Testis (tissue), 3 donors: ENCODE results near the gene PGM2L1. TPM values are rescaled to one million over a fixed set of nuclear protein-coding genes. Genes with fewer than 3 reads are reported as not detected.

Source experiments
- DNase-seq: peaks from one replicate; pipeline ENCODE4 v3.0.0-alpha.2; 2019
- H3K27ac ChIP-seq, 2 donors: fragments of 200-600 bp; sonication (generic); one replicate each; pipeline ENCODE4 v1.5.1; 2019
- H3K27me3 ChIP-seq: fragments of 200-600 bp; sonication (generic); one replicate; pipeline ENCODE4 v1.5.1; 2019
- H3K36me3 ChIP-seq: fragments of 200-600 bp; sonication (generic); one replicate; pipeline ENCODE4 v1.5.1; 2017; ENCODE audit warnings: low read depth; ENCODE audit errors: missing control alignments
- H3K4me1 ChIP-seq: fragments of 200-600 bp; sonication (generic); one replicate; pipeline ENCODE4 v1.5.1; 2019
- H3K4me3 ChIP-seq, 2 donors: fragments of 200-600 bp; sonication (generic); one replicate each; pipeline ENCODE4 v1.5.1; 2017 to 2019
- H3K9me3 ChIP-seq: fragments of 200-600 bp; sonication (generic); one replicate; pipeline ENCODE4 v1.5.1; 2017
- POLR2A ChIP-seq: fragments of 450-650 bp; IDR thresholded peaks from one replicate; pipeline ENCODE4 v1.6.1; 2017; ENCODE audit warnings: antibody characterized with exemption, mild to moderate bottlenecking, moderate library complexity
- WGBS, 2 donors: methylation state at CpG; one replicate each; pipeline ENCODE4 v1.1.5; 2018; 5-methylcytosine and 5-hydroxymethylcytosine counted together
- intact Hi-C: fragments of 100-400 bp; cut with DNase I; formaldehyde crosslinking; loops from one replicate; pipeline ENCODE4 v1.15.1; 2023; ENCODE audit warnings: low total_unique reads
- polyA plus RNA-seq: library from polyadenylated mRNA; stranded (reverse); fragments of 350-450 nt; fragmentation: Illumina TruSeq; extraction: RNeasy Lipid Tissue Mini Kit (QIAGEN cat#74804); gene quantifications from one replicate; pipeline ENCODE4 v1.2.3, GENCODE V29; 2014; ENCODE audit warnings: low read depth, low replicate concordance; ENCODE audit not compliant: insufficient read depth
- total RNA-seq, 2 donors: library from RNA; depleted of rRNA; stranded (reverse); fragments of >200 nt; gene quantifications; one replicate each; pipeline ENCODE4 v1.2.3, GENCODE V29; 2016
- TF ChIP-seq, protein P1 (sequence below), 3 experiments: fragments of 450-650 bp in 2 of 3; fragments of 200-600 bp in 1 of 3; sonication (generic) in 1 of 3; IDR thresholded peaks; one replicate each; pipeline ENCODE4 v1.5.1; 2016 to 2019; ENCODE audit warnings: antibody characterized with exemption in 3 of 3, mild to moderate bottlenecking in 2 of 3, moderate library complexity in 1 of 3

The PGM2L1 gene
- total and polyA plus RNA-seq, 3 donors from 2014 or later = 1.8 to 2.4 (median 2.0) TPM

- Histone ChIP-seq H3K4me3 (no peak overlapping the region), H3K27ac (no peak overlapping the region), H3K4me1 (no peaks in the 10 kb centered on the region), H3K36me3 (no peaks in the 10 kb centered on the region), H3K27me3 (no peaks in the 10 kb centered on the region), H3K9me3 (no peaks in the 10 kb centered on the region)
- DNase-seq = no peak
- WGBS, 2 donors = 24% methylated on average over 8 of the region's 8 CpGs
- intact Hi-C loops = loop anchor here (10.0 kb wide), 1 partner anchor 188 kb away; no protein-coding TSS in a partner anchor
- TF ChIP-seq, protein P1, sequence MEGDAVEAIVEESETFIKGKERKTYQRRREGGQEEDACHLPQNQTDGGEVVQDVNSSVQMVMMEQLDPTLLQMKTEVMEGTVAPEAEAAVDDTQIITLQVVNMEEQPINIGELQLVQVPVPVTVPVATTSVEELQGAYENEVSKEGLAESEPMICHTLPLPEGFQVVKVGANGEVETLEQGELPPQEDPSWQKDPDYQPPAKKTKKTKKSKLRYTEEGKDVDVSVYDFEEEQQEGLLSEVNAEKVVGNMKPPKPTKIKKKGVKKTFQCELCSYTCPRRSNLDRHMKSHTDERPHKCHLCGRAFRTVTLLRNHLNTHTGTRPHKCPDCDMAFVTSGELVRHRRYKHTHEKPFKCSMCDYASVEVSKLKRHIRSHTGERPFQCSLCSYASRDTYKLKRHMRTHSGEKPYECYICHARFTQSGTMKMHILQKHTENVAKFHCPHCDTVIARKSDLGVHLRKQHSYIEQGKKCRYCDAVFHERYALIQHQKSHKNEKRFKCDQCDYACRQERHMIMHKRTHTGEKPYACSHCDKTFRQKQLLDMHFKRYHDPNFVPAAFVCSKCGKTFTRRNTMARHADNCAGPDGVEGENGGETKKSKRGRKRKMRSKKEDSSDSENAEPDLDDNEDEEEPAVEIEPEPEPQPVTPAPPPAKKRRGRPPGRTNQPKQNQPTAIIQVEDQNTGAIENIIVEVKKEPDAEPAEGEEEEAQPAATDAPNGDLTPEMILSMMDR (IDR thresholded peaks at IDR 0.05) = no peak
- no peak for TF ChIP-seq POLR2A
These were observed 45.0 kb upstream of the PGM2L1 start for GRCh38 chr11:74443071-74443864.

GRCh38 chr11:74442636-74443035 is 44.4 kb upstream of the PGM2L1 start:
- intact Hi-C loops = loop anchor here (10.0 kb wide), 1 partner anchor 188 kb away; no protein-coding TSS in a partner anchor

GRCh38 chr11:74438681-74439080 is 40.4 kb upstream of the PGM2L1 start:
- Histone ChIP-seq H3K4me1 (no peaks in the 10 kb centered on the region), H3K4me3 (no peak overlapping the region), H3K36me3 (no peaks in the 10 kb centered on the region), H3K27me3 (no peaks in the 10 kb centered on the region), H3K9me3 (no peaks in the 10 kb centered on the region), H3K27ac (no peak overlapping the region)
- WGBS, 2 donors = 95 to 96% methylated on average over 1 of the region's 1 CpG
- TF ChIP-seq, protein P1 (IDR thresholded peaks at IDR 0.05) = no peak
- TF ChIP-seq POLR2A = no peak
- no peak for DNase-seq
- intact Hi-C loops = no loop called here

More at GRCh38 chr11:74442636-74443035, 44.4 kb upstream of the PGM2L1 start:
- TF ChIP-seq, protein P1 (IDR thresholded peaks at IDR 0.05) = no peak
- TF ChIP-seq POLR2A = no peak
- WGBS, 2 donors = 87% methylated on average over 3 of the region's 3 CpGs
- no peak overlapping the region for H3K4me3 ChIP-seq
- H3K27ac ChIP-seq = no peak overlapping the region
- no peaks in the 10 kb centered on the region for H3K4me1 ChIP-seq
- H3K9me3 ChIP-seq = no peaks in the 10 kb centered on the region
- H3K36me3 ChIP-seq = no peaks in the 10 kb centered on the region
- no peaks in the 10 kb centered on the region for H3K27me3 ChIP-seq
- no peak for DNase-seq

DNA sequence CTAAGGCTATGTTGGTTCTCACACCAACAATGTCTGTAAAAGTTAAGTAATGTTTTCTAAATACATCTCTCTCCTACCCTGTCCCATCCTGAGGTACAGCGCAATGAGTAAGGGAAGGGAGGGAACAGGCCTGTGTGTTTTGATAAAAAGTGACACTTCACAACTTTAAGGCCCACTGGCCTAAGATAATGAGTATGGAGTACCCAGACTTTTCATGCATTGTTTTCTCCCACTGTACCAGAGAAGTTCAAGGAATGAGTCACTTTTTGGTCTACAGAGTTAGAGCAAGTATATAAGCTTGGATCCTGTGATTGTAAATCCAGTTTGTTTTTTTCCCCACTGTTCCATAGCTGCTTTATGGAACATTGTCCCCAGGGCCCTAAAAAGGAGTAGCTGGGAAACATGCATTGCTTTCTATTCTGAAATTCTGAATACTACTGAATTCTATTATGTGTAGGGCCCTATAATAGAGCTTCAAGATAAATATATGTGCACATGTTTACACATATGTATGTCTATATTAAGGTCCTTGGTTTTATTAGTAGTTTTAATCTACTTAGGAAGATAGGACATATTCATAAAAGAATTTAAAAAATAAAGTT is 39.3 kb upstream of the PGM2L1 start:
- no peak overlapping the region for H3K4me3 ChIP-seq
- no peaks in the 10 kb centered on the region for H3K9me3 ChIP-seq
- DNase-seq = no peak
- TF ChIP-seq, protein P1 (IDR thresholded peaks at IDR 0.05) = no peak
- TF ChIP-seq POLR2A = no peak
- no peak overlapping the region for H3K27ac ChIP-seq
- 95 to 96% methylated on average over 1 of the region's 1 CpG for WGBS, 2 donors
- H3K4me1 ChIP-seq = no peaks in the 10 kb centered on the region
- H3K36me3 ChIP-seq = no peaks in the 10 kb centered on the region
- intact Hi-C loops = no loop called here
- no peaks in the 10 kb centered on the region for H3K27me3 ChIP-seq
